GM08714 (cell line): ENCODE results near the gene UMODL1.

ENCODE experiments used
- H3K4me3 ChIP-seq: fragments of 200-500 bp; sonication (Bioruptor generic); 2 replicates; pipeline ENCODE4 v1.5.1; 2014; ENCODE audit warnings: mild to moderate bottlenecking, low read length, inconsistent platforms
- ZNF274 ChIP-seq: IDR thresholded peaks from 2 replicates; pipeline ENCODE4 v1.6.1; 2012; ENCODE audit warnings: mild to moderate bottlenecking, low read depth, low read length

The UMODL1 gene

GRCh38 chr21:42047821-42048613 lies 23.1 kb upstream of the UMODL1 start:
- H3K4me3 ChIP-seq = no peak overlapping the region
- TF ChIP-seq ZNF274 = no peak

- no peak for TF ChIP-seq ZNF274
- no peak overlapping the region for H3K4me3 ChIP-seq
Measured at GRCh38 chr21:42048870-42049577, 22.1 kb upstream of the UMODL1 start.

- no peak for TF ChIP-seq ZNF274
- no peak overlapping the region for H3K4me3 ChIP-seq
Measured at GRCh38 chr21:42049578-42050430, 21.3 kb upstream of the UMODL1 start.

GRCh38 chr21:42051788-42052187 lies 19.3 kb upstream of the UMODL1 start:
- no peak for TF ChIP-seq ZNF274
- no peak overlapping the region for H3K4me3 ChIP-seq

GRCh38 chr21:42055425-42055824 lies 15.7 kb upstream of the UMODL1 start:
- H3K4me3 ChIP-seq = no peak overlapping the region
- no peak for TF ChIP-seq ZNF274

GRCh38 chr21:42056468-42056867 lies 14.6 kb upstream of the UMODL1 start:
- H3K4me3 ChIP-seq = no peak overlapping the region

GRCh38 chr21:42056996-42057689 lies 14.0 kb upstream of the UMODL1 start:
- H3K4me3 ChIP-seq = no peak overlapping the region
- TF ChIP-seq ZNF274 = no peak

More at GRCh38 chr21:42056468-42056867, 14.6 kb upstream of the UMODL1 start:
- no peak for TF ChIP-seq ZNF274

- H3K4me3 ChIP-seq = no peak overlapping the region
- no peak for TF ChIP-seq ZNF274
Measured at GRCh38 chr21:42057851-42058437, 13.2 kb upstream of the UMODL1 start.

GRCh38 chr21:42058631-42059111 lies 12.4 kb upstream of the UMODL1 start:
- no peak for TF ChIP-seq ZNF274

GRCh38 chr21:42059141-42059540 lies 12.0 kb upstream of the UMODL1 start:
- no peak for TF ChIP-seq ZNF274
- H3K4me3 ChIP-seq = no peak overlapping the region

More at GRCh38 chr21:42058631-42059111, 12.4 kb upstream of the UMODL1 start:
- no peak overlapping the region for H3K4me3 ChIP-seq

- H3K4me3 ChIP-seq = no peak overlapping the region
- no peak for TF ChIP-seq ZNF274
Measured at GRCh38 chr21:42059721-42060120, 11.4 kb upstream of the UMODL1 start.

GRCh38 chr21:42060166-42060565 lies 11.0 kb upstream of the UMODL1 start:
- TF ChIP-seq ZNF274 = no peak
- H3K4me3 ChIP-seq = no peak overlapping the region

- H3K4me3 ChIP-seq = no peak overlapping the region; the same call in 1 of the 2 replicates
- TF ChIP-seq ZNF274 = no peak
Measured at GRCh38 chr21:42061195-42061985, 9.7 kb upstream of the UMODL1 start.

- no peak overlapping the region; the same call in 1 of the 2 replicates for H3K4me3 ChIP-seq
- TF ChIP-seq ZNF274 = no peak
Measured at GRCh38 chr21:42061986-42062235, 9.2 kb upstream of the UMODL1 start.
